Karpas-422 (cell line): ENCODE results near the gene MEIS1. TPM values are rescaled to one million over a fixed set of nuclear protein-coding genes. Genes with fewer than 3 reads are reported as not detected.
"Not testable (repeated sequence)": the region's sequence is repeated elsewhere in the genome, so short reads cannot be mapped to it uniquely, and the experiment has no call there.

ENCODE experiments used
- DNase-seq: peaks from one replicate; pipeline ENCODE4 v3.0.0-alpha.2; 2015
- H2AFZ ChIP-seq: fragments of 200-600 bp; sonication (generic); 2 replicates; pipeline ENCODE4 v1.6.1; 2014; ENCODE audit warnings: antibody characterized with exemption, low read length, mixed read lengths
- H3K27ac ChIP-seq: fragments of 200-600 bp; sonication (generic); 2 replicates; pipeline ENCODE4 v1.5.1; 2014; ENCODE audit warnings: mild to moderate bottlenecking, low read length, moderate library complexity
- H3K27me3 ChIP-seq: fragments of 200-600 bp; sonication (generic); 2 replicates; pipeline ENCODE4 v1.6.1; 2014; ENCODE audit warnings: low read length, mixed read lengths
- H3K36me3 ChIP-seq: fragments of 200-600 bp; sonication (generic); 2 replicates; pipeline ENCODE4 v1.6.1; 2014; ENCODE audit warnings: low read length, mixed read lengths; ENCODE audit not compliant: insufficient read depth
- H3K4me1 ChIP-seq: fragments of 200-600 bp; sonication (generic); 2 replicates; pipeline ENCODE4 v1.6.1; 2014; ENCODE audit warnings: mild to moderate bottlenecking, low read length, mixed read lengths
- H3K4me2 ChIP-seq: fragments of 200-600 bp; sonication (generic); 2 replicates; pipeline ENCODE4 v1.6.1; 2014; ENCODE audit warnings: low read length, low read depth, mild to moderate bottlenecking; ENCODE audit not compliant: poor library complexity, severe bottlenecking
- H3K4me3 ChIP-seq: fragments of 200-600 bp; sonication (generic); 2 replicates; pipeline ENCODE4 v1.5.1; 2014; ENCODE audit warnings: mild to moderate bottlenecking, antibody characterized with exemption, low read length, mixed read lengths
- H3K79me2 ChIP-seq: fragments of 200-600 bp; sonication (generic); 2 replicates; pipeline ENCODE4 v1.6.1; 2014; ENCODE audit warnings: mild to moderate bottlenecking, low read length, mixed read lengths
- H3K9ac ChIP-seq: fragments of 200-600 bp; sonication (generic); 2 replicates; pipeline ENCODE4 v1.6.0; 2014; ENCODE audit warnings: low read length
- H3K9me2 ChIP-seq: fragments of 200-600 bp; sonication (generic), shearing (Covaris generic); replicated peaks from 2 replicates; pipeline ENCODE4 v1.6.0; 2014; ENCODE audit warnings: mild to moderate bottlenecking, low read length, moderate library complexity; ENCODE audit not compliant: insufficient read depth
- H3K9me3 ChIP-seq: fragments of 300-700, 200-600 bp; sonication (generic); 2 replicates; pipeline ENCODE4 v1.6.1; 2014; ENCODE audit warnings: low read length, mixed read lengths
- H4K20me1 ChIP-seq: fragments of 200-600 bp; sonication (generic); 2 replicates; pipeline ENCODE4 v1.6.1; 2014; ENCODE audit warnings: mild to moderate bottlenecking, antibody characterized with exemption, low read length, low read depth; ENCODE audit not compliant: insufficient read depth
- total RNA-seq: library from RNA; depleted of rRNA; stranded (reverse); fragments of >200 nt; shearing (Covaris generic); gene quantifications from 2 replicates; pipeline ENCODE4 v1.2.3, GENCODE V29; 2014; ENCODE audit warnings: low replicate concordance

The MEIS1 gene
- total RNA-seq, 1 experiment from 2014 or later: 32.5 TPM

GRCh38 chr2:66478731-66479316, 43.9 kb downstream of the MEIS1 start:
- Histone ChIP-seq H3K4me3 (no peak overlapping the region), H3K9me3 (no peaks in the 10 kb centered on the region), H3K79me2 (no peaks in the 10 kb centered on the region), H3K4me2 (no peak overlapping the region), H3K4me1 (peaks cover 31% of the 10 kb centered on the region), H3K9ac (no peak overlapping the region), H2AFZ (no peak overlapping the region), H3K36me3 (no peaks in the 10 kb centered on the region), H3K27ac (no peak overlapping the region), H3K27me3 (no peaks in the 10 kb centered on the region), H4K20me1 (no peaks in the 10 kb centered on the region), H3K9me2 (no peaks in the 10 kb centered on the region)
- DNase-seq: no peak

GRCh38 chr2:66481100-66481549, 46.2 kb downstream of the MEIS1 start:
- no peak overlapping the region for H3K9ac ChIP-seq
- H3K79me2 ChIP-seq: no peaks in the 10 kb centered on the region
- peaks cover 22% of the 10 kb centered on the region for H3K4me1 ChIP-seq
- H4K20me1 ChIP-seq: no peaks in the 10 kb centered on the region
- H3K4me3 ChIP-seq: no peak overlapping the region
- no peak overlapping the region for H3K4me2 ChIP-seq
- H3K36me3 ChIP-seq: no peaks in the 10 kb centered on the region
- DNase-seq: no peak
- no peak overlapping the region for H2AFZ ChIP-seq
- H3K9me2 ChIP-seq: no peaks in the 10 kb centered on the region
- H3K27me3 ChIP-seq: no peaks in the 10 kb centered on the region
- no peaks in the 10 kb centered on the region for H3K9me3 ChIP-seq
- H3K27ac ChIP-seq: no peak overlapping the region

GRCh38 chr2:66485252-66485651, 50.3 kb downstream of the MEIS1 start:
- not testable (repeated sequence) for H3K4me3 ChIP-seq

GRCh38 chr2:66488946-66489345, 54.0 kb downstream of the MEIS1 start:
- no peaks in the 10 kb centered on the region for H3K4me1 ChIP-seq
- no peak overlapping the region for H3K9ac ChIP-seq
- no peak overlapping the region for H3K27ac ChIP-seq
- H4K20me1 ChIP-seq: no peaks in the 10 kb centered on the region
- no peak overlapping the region for H2AFZ ChIP-seq
- H3K79me2 ChIP-seq: no peaks in the 10 kb centered on the region
- DNase-seq: no peak
- H3K4me3 ChIP-seq: no peak overlapping the region
- no peak overlapping the region for H3K4me2 ChIP-seq
- H3K27me3 ChIP-seq: no peaks in the 10 kb centered on the region
- no peaks in the 10 kb centered on the region for H3K36me3 ChIP-seq
- no peaks in the 10 kb centered on the region for H3K9me3 ChIP-seq
- H3K9me2 ChIP-seq: no peaks in the 10 kb centered on the region

More at GRCh38 chr2:66485252-66485651, 50.3 kb downstream of the MEIS1 start:
- not testable (repeated sequence) for H3K27me3 ChIP-seq, H3K36me3 ChIP-seq, H3K9me2 ChIP-seq, H3K27ac ChIP-seq, H3K4me2 ChIP-seq, H4K20me1 ChIP-seq, DNase-seq, H3K79me2 ChIP-seq, H3K4me1 ChIP-seq, H3K9me3 ChIP-seq, H2AFZ ChIP-seq, H3K9ac ChIP-seq

- DNase-seq: no peak
- no peaks in the 10 kb centered on the region for H4K20me1 ChIP-seq
Measured at GRCh38 chr2:66489436-66489835, 54.5 kb downstream of the MEIS1 start.

GRCh38 chr2:66490588-66491001, 55.7 kb downstream of the MEIS1 start:
- Histone ChIP-seq H3K27ac (no peak overlapping the region), H3K4me3 (no peak overlapping the region), H3K79me2 (no peaks in the 10 kb centered on the region), H3K36me3 (no peaks in the 10 kb centered on the region), H3K9me2 (no peaks in the 10 kb centered on the region), H2AFZ (no peak overlapping the region), H3K4me1 (no peaks in the 10 kb centered on the region), H3K9me3 (no peaks in the 10 kb centered on the region), H3K9ac (no peak overlapping the region), H3K4me2 (no peak overlapping the region), H3K27me3 (no peaks in the 10 kb centered on the region), H4K20me1 (no peaks in the 10 kb centered on the region)
- no peak for DNase-seq

More at GRCh38 chr2:66489436-66489835, 54.5 kb downstream of the MEIS1 start:
- no peaks in the 10 kb centered on the region for H3K4me1 ChIP-seq
- no peaks in the 10 kb centered on the region for H3K79me2 ChIP-seq
- H2AFZ ChIP-seq: no peak overlapping the region
- no peak overlapping the region for H3K27ac ChIP-seq
- H3K4me2 ChIP-seq: no peak overlapping the region
- H3K9me2 ChIP-seq: no peaks in the 10 kb centered on the region
- H3K27me3 ChIP-seq: no peaks in the 10 kb centered on the region
- H3K36me3 ChIP-seq: no peaks in the 10 kb centered on the region
- no peaks in the 10 kb centered on the region for H3K9me3 ChIP-seq
- H3K9ac ChIP-seq: no peak overlapping the region
- H3K4me3 ChIP-seq: no peak overlapping the region

GRCh38 chr2:66494708-66495107, 59.8 kb downstream of the MEIS1 start:
- Histone ChIP-seq H3K9ac (no peak overlapping the region), H3K9me2 (no peaks in the 10 kb centered on the region), H3K27me3 (no peaks in the 10 kb centered on the region), H3K4me1 (no peaks in the 10 kb centered on the region), H3K4me2 (no peak overlapping the region), H3K27ac (no peak overlapping the region), H3K4me3 (no peak overlapping the region), H3K79me2 (no peaks in the 10 kb centered on the region), H4K20me1 (no peaks in the 10 kb centered on the region), H3K36me3 (no peaks in the 10 kb centered on the region), H3K9me3 (no peaks in the 10 kb centered on the region), H2AFZ (no peak overlapping the region)
- no peak for DNase-seq

GRCh38 chr2:66495788-66496640, 61.1 kb downstream of the MEIS1 start:
- no peak for DNase-seq
- Histone ChIP-seq H3K27ac (no peak overlapping the region), H2AFZ (no peak overlapping the region), H3K27me3 (no peaks in the 10 kb centered on the region), H3K4me2 (no peak overlapping the region), H3K4me1 (no peaks in the 10 kb centered on the region), H3K36me3 (no peaks in the 10 kb centered on the region), H3K9me2 (no peaks in the 10 kb centered on the region), H4K20me1 (no peaks in the 10 kb centered on the region), H3K79me2 (no peaks in the 10 kb centered on the region), H3K9ac (no peak overlapping the region), H3K4me3 (no peak overlapping the region), H3K9me3 (no peaks in the 10 kb centered on the region)
